NCI-H345 (cell line): ENCODE data around the gene STAC2.

ENCODE experiments used
- DNase-seq: peaks from one replicate; lab custom pipeline; 2025; lab: John Stamatoyannopoulos, UW

STAC2 gene

GRCh38 chr17:39164675-39165143, 61.0 kb downstream of the STAC2 start:
- peak; percentile 22 for DNase-seq

- DNase-seq = no peak
Observed at GRCh38 chr17:39161962-39162361, 63.8 kb downstream of the STAC2 start.
